ENCODE results near the gene AFDN. TPM values are rescaled to one million over a fixed set of nuclear protein-coding genes. Genes with fewer than 3 reads are reported as not detected.

Gene AFDN
- polyA plus RNA-seq, 1 of the 3 experiments (the other 2 are of a cell fraction): 25.1 TPM

GRCh38 chr6:167856474-167856873, 29.8 kb downstream of the AFDN start:
- Histone ChIP-seq H4K20me1 (ENCODE audit: insufficient read depth) (peaks cover 4% of the 10 kb centered on the region; the same call in 1 of the 2 replicates), H3K27ac (ENCODE audit: low read depth in 2 of 2, low read length in 1 of 2) (peak overlapping the region; percentile 75 to 87), H3K9me2 (no peaks in the 10 kb centered on the region), H3K4me3 (ENCODE audit: low read depth in 2 of 2, low read length in 1 of 2) (no peak overlapping the region), H3K9ac (peak overlapping the region; percentile 12; the same call in 1 of the 2 replicates), H3K4me2 (peak overlapping the region; percentile 38), H3K36me3 (replicated peaks in 1 of 2; ENCODE audit: control insufficient read depth in 1 of 2, insufficient read depth in 2 of 2, low read length in 1 of 2) (no peaks in the 10 kb centered on the region), H3K27me3 (ENCODE audit: insufficient read depth) (no peaks in the 10 kb centered on the region), H3K9me3 (no peaks in the 10 kb centered on the region), H3F3A (replicated peaks; ENCODE audit: insufficient read depth) (peaks cover 23% of the 10 kb centered on the region), H3K4me1 (ENCODE audit: control insufficient read depth in 1 of 2, insufficient read depth in 2 of 2, low read depth in 1 of 2, low read length in 1 of 2) (peaks cover 14 to 29% of the 10 kb centered on the region in 2 experiments; a peak in 3 of 4 replicates), H2AFZ (ENCODE audit: low read depth) (peak overlapping the region; percentile 24; the same call in 1 of the 2 replicates), H3K79me2 (ENCODE audit: insufficient read depth) (peaks cover 85% of the 10 kb centered on the region)
- TF ChIP-seq CHD2 (IDR thresholded peaks at IDR 0.05; ENCODE audit: low read length, partially characterized antibody): no peak
- TF ChIP-seq TCF12 (IDR thresholded peaks at IDR 0.05): no peak
- no peak for TF ChIP-seq PBX3 (IDR thresholded peaks at IDR 0.05)
- TF ChIP-seq JUND (IDR thresholded peaks at IDR 0.05): no peak
- TF ChIP-seq REST (IDR thresholded peaks at IDR 0.05; ENCODE audit: low read depth, low read length): no peak
- no peak for DNase-seq
- 100% methylated on average over 1 of the region's 1 CpG for WGBS (ENCODE audit: low lambda C conversion rate)
- POLR2A ChIA-PET: no interaction called here
- CTCF ChIA-PET: interaction anchor here (1.3 kb wide), 1 partner anchor 42 kb away, joined by 7 read pairs; no protein-coding TSS in a partner anchor

- DNase-seq: no peak
- ChIA-PET POLR2A (no interaction called here), CTCF (interaction anchor here (1.3 kb wide), 1 partner anchor 42 kb away, joined by 7 read pairs; no protein-coding TSS in a partner anchor)
- Histone ChIP-seq H3K9me3 (no peaks in the 10 kb centered on the region), H3K79me2 (ENCODE audit: insufficient read depth) (peaks cover 85% of the 10 kb centered on the region), H3K4me2 (peak overlapping the region; percentile 38), H3K4me1 (ENCODE audit: control insufficient read depth in 1 of 2, insufficient read depth in 2 of 2, low read depth in 1 of 2, low read length in 1 of 2) (peaks cover 14 to 29% of the 10 kb centered on the region in 2 experiments; a peak in 3 of 4 replicates), H3K27ac (ENCODE audit: low read depth in 2 of 2, low read length in 1 of 2) (peak overlapping the region; percentile 75 to 87), H2AFZ (ENCODE audit: low read depth) (peak overlapping the region; percentile 24; the same call in 1 of the 2 replicates), H3K4me3 (ENCODE audit: low read depth in 2 of 2, low read length in 1 of 2) (no peak overlapping the region), H3K9ac (peak overlapping the region; percentile 12; the same call in 1 of the 2 replicates), H3K36me3 (replicated peaks in 1 of 2; ENCODE audit: control insufficient read depth in 1 of 2, insufficient read depth in 2 of 2, low read length in 1 of 2) (no peaks in the 10 kb centered on the region), H3K9me2 (no peaks in the 10 kb centered on the region), H3K27me3 (ENCODE audit: insufficient read depth) (no peaks in the 10 kb centered on the region), H3F3A (replicated peaks; ENCODE audit: insufficient read depth) (peaks cover 23% of the 10 kb centered on the region), H4K20me1 (ENCODE audit: insufficient read depth) (peaks cover 4% of the 10 kb centered on the region; the same call in 1 of the 2 replicates)
- WGBS (ENCODE audit: low lambda C conversion rate): 26% methylated on average over 5 of the region's 5 CpGs
- peak; percentile 80 for TF ChIP-seq PBX3 (IDR thresholded peaks at IDR 0.05)
- peak; percentile 50 to 70; a peak in 1 of 4 replicates for TF ChIP-seq EP300 (IDR thresholded peaks at IDR 0.05; ENCODE audit: borderline replicate concordance in 1 of 2, low read depth in 1 of 2, low read length in 1 of 2)
- peak; percentile 31 for TF ChIP-seq JUND (IDR thresholded peaks at IDR 0.05)
- no peak for TF ChIP-seq GATA2 (CRISPR knock-in tag; IDR thresholded peaks at IDR 0.05)
- TF ChIP-seq YY1 (IDR thresholded peaks at IDR 0.05; ENCODE audit: low read depth): peak; percentile 57; the same call in 1 of the 2 replicates
- TF ChIP-seq REST (IDR thresholded peaks at IDR 0.05; ENCODE audit: low read depth, low read length): no peak
- TF ChIP-seq TCF12 (IDR thresholded peaks at IDR 0.05): peak; percentile 96
- peak; percentile 45 for TF ChIP-seq GABPA (IDR thresholded peaks at IDR 0.05; ENCODE audit: low read depth)
- TF ChIP-seq ZBTB33 (IDR thresholded peaks at IDR 0.05; ENCODE audit: borderline replicate concordance, low read depth): 0 out of 2 replicates have a peak, but pooled peaks have one; percentile 39
- peak; percentile 57; the same call in 1 of the 2 replicates for TF ChIP-seq RXRA (IDR thresholded peaks at IDR 0.05; ENCODE audit: borderline replicate concordance, low read depth)
- no peak for TF ChIP-seq TAF1 (IDR thresholded peaks at IDR 0.05; ENCODE audit: borderline replicate concordance, low read depth, low read length)
These were observed 30.4 kb downstream of the AFDN start for GRCh38 chr6:167856999-167857660.
